Parathyroid adenoma (tissue), 2 donors: Measurements from ENCODE around the gene DLG5.

Experiments
- H2AFZ ChIP-seq: fragments of 300-600 bp; sonication (generic); one replicate; pipeline ENCODE4 v1.7.0; 2017; ENCODE audit warnings: antibody characterized with exemption, mild to moderate bottlenecking
- H3K27ac ChIP-seq: fragments of 300-600 bp; sonication (generic); one replicate; pipeline ENCODE4 v1.7.0; 2017
- H3K27me3 ChIP-seq: fragments of 300-600 bp; sonication (generic); one replicate; pipeline ENCODE4 v1.7.0; 2017; ENCODE audit warnings: low read length; ENCODE audit not compliant: control insufficient read depth, insufficient read depth
- H3K36me3 ChIP-seq: fragments of 300-600 bp; sonication (generic); one replicate; pipeline ENCODE4 v1.7.0; 2017; ENCODE audit warnings: low read length; ENCODE audit not compliant: control insufficient read depth, insufficient read depth
- H3K4me1 ChIP-seq: fragments of 300-600 bp; sonication (generic); one replicate; pipeline ENCODE4 v1.7.0; 2017; ENCODE audit warnings: control low read depth
- H3K4me2 ChIP-seq: fragments of 300-600 bp; sonication (generic); one replicate; pipeline ENCODE4 v1.7.0; 2017; ENCODE audit warnings: low read length
- H3K4me3 ChIP-seq: fragments of 300-600 bp; sonication (generic); one replicate; pipeline ENCODE4 v1.7.0; 2017; ENCODE audit warnings: low read depth, low read length
- H3K79me2 ChIP-seq: fragments of 300-600 bp; sonication (generic); one replicate; pipeline ENCODE4 v1.7.0; 2017; ENCODE audit warnings: control low read depth
- H3K9ac ChIP-seq: fragments of 300-600 bp; sonication (generic); one replicate; pipeline ENCODE4 v1.7.0; 2017; ENCODE audit warnings: mild to moderate bottlenecking
- H3K9me3 ChIP-seq: fragments of 300-600 bp; sonication (generic); one replicate; pipeline ENCODE4 v1.7.0; 2017; ENCODE audit warnings: low read length; ENCODE audit not compliant: control insufficient read depth
- CTCF ChIP-seq: fragments of 300-600 bp; sonication (generic); IDR thresholded peaks from one replicate; pipeline ENCODE4 v1.7.0; 2017; ENCODE audit warnings: antibody characterized with exemption, mild to moderate bottlenecking
- donor health status: primary hyperparathyroidism.

The DLG5 gene

GRCh38 chr10:77946084-77946483, 19.5 kb upstream of the DLG5 start:
- no peaks in the 10 kb centered on the region for H3K9me3 ChIP-seq
- no peak for TF ChIP-seq CTCF
- peaks cover 18% of the 10 kb centered on the region for H3K4me1 ChIP-seq
- no peak overlapping the region for H3K27ac ChIP-seq
- no peaks in the 10 kb centered on the region for H3K36me3 ChIP-seq
- H3K9ac ChIP-seq = no peak overlapping the region
- no peaks in the 10 kb centered on the region for H3K27me3 ChIP-seq
- no peak overlapping the region for H3K4me3 ChIP-seq
- no peak overlapping the region for H2AFZ ChIP-seq
- no peak overlapping the region for H3K4me2 ChIP-seq
- no peaks in the 10 kb centered on the region for H3K79me2 ChIP-seq

GRCh38 chr10:77944519-77944918, 18.0 kb upstream of the DLG5 start:
- no peaks in the 10 kb centered on the region for H3K36me3 ChIP-seq
- H3K9me3 ChIP-seq = no peaks in the 10 kb centered on the region
- no peaks in the 10 kb centered on the region for H3K27me3 ChIP-seq
- no peaks in the 10 kb centered on the region for H3K79me2 ChIP-seq
- no peak overlapping the region for H3K27ac ChIP-seq
- TF ChIP-seq CTCF = no peak
- H2AFZ ChIP-seq = no peak overlapping the region
- no peak overlapping the region for H3K9ac ChIP-seq
- no peak overlapping the region for H3K4me2 ChIP-seq
- H3K4me3 ChIP-seq = no peak overlapping the region
- H3K4me1 ChIP-seq = peaks cover 18% of the 10 kb centered on the region

- no peaks in the 10 kb centered on the region for H3K9me3 ChIP-seq
- H3K27me3 ChIP-seq = no peaks in the 10 kb centered on the region
- no peak for TF ChIP-seq CTCF
- no peaks in the 10 kb centered on the region for H3K79me2 ChIP-seq
- no peak overlapping the region for H3K4me2 ChIP-seq
- H3K36me3 ChIP-seq = no peaks in the 10 kb centered on the region
- H3K4me1 ChIP-seq = peaks cover 11% of the 10 kb centered on the region
- no peak overlapping the region for H3K9ac ChIP-seq
- H3K27ac ChIP-seq = peak overlapping the region; percentile 70
- H2AFZ ChIP-seq = peak overlapping the region; percentile 44
- H3K4me3 ChIP-seq = no peak overlapping the region
Observed at GRCh38 chr10:77943121-77943901, 16.8 kb upstream of the DLG5 start.

- Histone ChIP-seq H3K36me3 (no peaks in the 10 kb centered on the region), H3K4me3 (no peak overlapping the region), H3K79me2 (no peaks in the 10 kb centered on the region)
Observed at GRCh38 chr10:77941790-77942189, 15.2 kb upstream of the DLG5 start.

More at GRCh38 chr10:77941790-77942189, 15.2 kb upstream of the DLG5 start:
- no peak overlapping the region for H3K9ac ChIP-seq
- no peak overlapping the region for H3K27ac ChIP-seq
- no peaks in the 10 kb centered on the region for H3K27me3 ChIP-seq
- TF ChIP-seq CTCF = no peak
- H3K4me2 ChIP-seq = no peak overlapping the region
- H3K4me1 ChIP-seq = peaks cover 11% of the 10 kb centered on the region
- no peak overlapping the region for H2AFZ ChIP-seq
- no peaks in the 10 kb centered on the region for H3K9me3 ChIP-seq
